HG03039 (cell line): Measurements from ENCODE around the gene CNOT3.
"Not testable (repeated sequence)": the region's sequence is repeated elsewhere in the genome, so short reads cannot be mapped to it uniquely, and the experiment has no call there.

Experiments
- ATAC-seq: cut with Tn5 transposase; IDR thresholded peaks from one replicate; pipeline ENCODE4 v1.9.1; 2021; ENCODE audit warnings: mild to moderate bottlenecking, moderate library complexity; ENCODE audit not compliant: unreplicated experiment

Gene CNOT3

DNA sequence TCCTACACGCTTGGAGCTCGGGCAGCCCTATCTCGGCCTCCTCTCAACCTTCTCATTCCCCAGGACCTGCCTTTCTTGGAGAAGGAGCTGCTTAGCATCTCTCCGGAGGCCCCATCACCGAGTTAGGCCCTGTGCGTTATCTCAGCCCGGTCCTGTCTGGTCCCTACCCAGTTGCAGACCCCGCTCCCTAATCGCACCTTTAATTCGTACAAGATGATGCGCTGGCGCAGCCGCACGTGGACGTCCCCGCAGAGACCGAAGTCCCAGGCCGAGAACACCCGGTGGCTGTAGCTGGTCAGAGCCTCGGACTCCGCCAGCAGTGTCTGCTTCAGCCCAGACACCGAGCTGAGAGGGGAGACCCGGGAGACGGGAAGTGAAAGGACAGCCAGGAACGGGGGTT lies 27.7 kb downstream of the CNOT3 start:
- ATAC-seq: no peak

- ATAC-seq: no peak
Measured at GRCh38 chr19:54168174-54168917, 30.8 kb downstream of the CNOT3 start.

GRCh38 chr19:54169149-54169740 lies 31.7 kb downstream of the CNOT3 start:
- ATAC-seq: no peak

GRCh38 chr19:54171736-54172431 lies 34.3 kb downstream of the CNOT3 start:
- not testable (repeated sequence) for ATAC-seq

- no peak for ATAC-seq
Measured at GRCh38 chr19:54172471-54173358, 35.2 kb downstream of the CNOT3 start, which contains the start of gene TMC4. Gene TMC4, minus strand, starts transcription at chr19:54173160. Its CDS starts 43 bp downstream, at chr19:54173117.

DNA sequence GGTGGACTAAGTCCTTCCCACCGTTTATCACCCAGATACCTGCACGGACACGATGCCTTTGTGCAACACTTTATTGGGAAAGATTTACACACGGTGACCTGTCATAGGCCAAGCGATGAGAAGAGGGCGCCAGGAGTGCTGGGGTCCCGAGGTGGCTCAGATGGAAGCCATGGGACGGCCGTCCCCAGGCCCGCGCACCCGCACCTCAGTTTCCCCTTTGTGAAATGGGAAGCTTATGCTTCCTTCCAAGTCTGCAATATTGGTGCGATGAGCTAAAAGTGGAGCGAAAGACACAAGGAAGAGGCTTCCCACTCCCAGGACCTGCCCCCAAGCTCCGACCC lies 35.8 kb downstream of the CNOT3 start:
- no peak for ATAC-seq

GRCh38 chr19:54173951-54174834 lies 36.6 kb downstream of the CNOT3 start:
- ATAC-seq: no peak

DNA sequence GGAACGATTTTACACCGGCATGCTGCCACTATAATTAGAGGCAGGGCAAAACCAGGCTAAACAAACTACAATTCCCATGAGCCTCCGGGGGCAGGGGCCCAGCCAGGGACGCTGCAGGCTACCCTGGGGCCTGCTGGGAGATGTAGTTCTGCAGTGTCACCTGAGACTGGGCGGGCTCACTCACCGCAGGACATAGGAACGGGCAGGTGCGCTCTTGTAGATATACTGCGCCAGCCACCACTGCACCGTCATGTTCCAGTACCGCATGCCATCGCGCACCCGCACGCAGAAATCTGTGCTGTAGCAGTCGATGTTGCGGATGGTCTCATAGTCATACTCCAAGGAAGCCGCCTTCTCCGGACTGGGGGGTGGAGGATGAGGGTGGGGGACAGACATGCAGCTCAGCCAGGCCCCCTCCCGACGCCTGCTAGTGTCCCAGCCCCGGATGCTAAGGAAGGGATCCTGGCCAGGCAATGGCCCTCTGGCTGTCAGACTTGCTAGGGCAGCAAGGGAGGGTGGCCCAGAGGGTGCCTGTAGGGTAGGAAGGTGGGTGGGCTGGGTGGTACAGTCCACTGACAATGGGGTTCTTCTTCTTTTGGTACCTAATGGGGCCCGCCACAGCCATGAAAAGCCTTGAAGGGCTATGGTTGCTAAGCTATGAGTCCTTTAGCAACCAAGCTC lies 41.2 kb downstream of the CNOT3 start:
- ATAC-seq: no peak

DNA sequence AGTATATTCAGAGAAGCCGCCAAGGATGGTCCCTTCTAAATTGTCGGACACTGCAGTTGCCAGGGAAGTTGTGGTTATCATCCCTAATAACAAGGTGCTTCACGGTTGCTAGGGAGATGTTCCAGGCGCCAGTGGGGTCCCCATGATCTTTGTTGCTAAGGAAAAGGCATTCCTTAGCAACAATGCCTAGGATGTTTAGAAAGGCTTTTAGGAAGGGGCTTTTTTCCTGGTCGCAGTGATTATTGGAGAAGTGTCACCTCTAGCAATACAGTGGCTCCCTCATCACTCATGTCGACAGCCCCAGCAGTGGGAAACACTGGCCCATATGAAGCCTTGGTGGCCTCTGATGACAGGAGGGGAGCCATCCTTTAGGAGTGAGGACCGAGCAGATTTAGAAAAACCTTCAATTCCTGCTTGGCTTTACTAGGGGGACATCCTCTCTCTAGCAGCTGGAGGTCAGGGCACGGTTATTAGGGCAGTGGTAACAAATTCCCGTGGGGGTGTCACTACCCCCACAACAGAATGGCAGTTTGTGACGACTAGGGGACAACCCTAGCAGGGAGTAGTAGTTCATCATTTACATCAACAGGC lies 41.8 kb downstream of the CNOT3 start:
- no peak for ATAC-seq

DNA sequence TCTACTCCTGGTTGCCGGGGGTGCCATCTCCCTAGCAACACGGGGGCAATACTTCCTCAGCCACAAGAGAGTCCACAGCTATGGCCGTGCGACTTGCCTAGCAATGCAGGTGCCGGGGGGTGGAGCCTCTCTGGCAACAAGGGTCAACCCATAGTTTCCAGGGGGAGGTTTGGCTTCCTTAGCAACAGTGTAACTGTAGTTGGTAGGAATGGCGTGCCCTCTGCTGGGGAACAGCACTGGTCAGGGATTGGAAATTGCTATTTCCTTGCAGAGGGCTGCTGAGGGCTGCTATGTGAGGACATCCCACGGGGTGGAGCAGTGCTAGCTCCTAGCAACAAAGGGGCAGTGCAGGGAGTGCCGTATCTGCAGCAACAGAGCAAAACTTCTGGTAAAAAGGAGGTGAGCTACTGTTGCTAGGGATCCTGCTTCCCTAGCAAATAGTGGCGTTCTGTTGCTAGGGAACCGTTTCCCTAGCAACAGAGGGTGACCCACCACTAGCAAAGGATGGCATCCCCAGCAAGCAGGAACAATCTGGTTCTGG lies 42.4 kb downstream of the CNOT3 start:
- ATAC-seq: no peak

GRCh38 chr19:54180691-54181091 lies 43.1 kb downstream of the CNOT3 start:
- ATAC-seq: no peak

- ATAC-seq: not testable (repeated sequence)
Measured at GRCh38 chr19:54181894-54182293, 44.3 kb downstream of the CNOT3 start.

GRCh38 chr19:54183431-54183830 lies 45.9 kb downstream of the CNOT3 start:
- no peak for ATAC-seq

- no peak for ATAC-seq
Measured at GRCh38 chr19:54186351-54186750, 48.8 kb downstream of the CNOT3 start.

DNA sequence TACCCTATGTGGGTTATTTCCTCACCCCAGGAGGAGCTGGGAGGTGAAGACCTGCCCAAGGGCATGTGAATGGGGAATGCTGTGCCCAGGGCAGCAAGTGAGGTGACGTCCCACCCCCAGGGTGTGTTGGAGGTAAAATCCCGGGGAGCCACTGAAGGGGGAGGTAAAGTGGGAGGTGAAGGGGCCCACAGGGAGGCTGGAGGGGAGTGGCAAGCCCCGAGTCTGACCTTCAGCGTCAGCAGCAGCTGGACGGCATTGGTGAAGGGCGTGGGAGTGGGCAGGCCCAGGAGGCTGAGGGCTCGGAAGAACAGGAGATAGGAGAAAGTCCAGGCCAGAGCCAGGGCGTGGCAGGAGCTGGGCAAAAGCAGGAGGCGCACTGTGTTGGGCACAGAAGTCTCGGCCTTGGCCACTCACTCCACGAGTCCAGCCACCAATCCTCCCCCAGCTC lies 49.4 kb downstream of the CNOT3 start:
- ATAC-seq: no peak

GRCh38 chr19:54188215-54188871 lies 50.8 kb downstream of the CNOT3 start:
- no peak for ATAC-seq

GRCh38 chr19:54189145-54189734 lies 51.7 kb downstream of the CNOT3 start, which contains the start of gene MBOAT7:
Gene MBOAT7, minus strand, starts transcription at chr19:54189580. Its CDS starts 1,072 bp downstream, at chr19:54188508.
- peak; percentile 17 for ATAC-seq
